Uterus (tissue), 2 donors: Measurements from ENCODE around the gene VPS26C.

Experiments used
- CTCF ChIP-seq, 4 experiments: fragments of 200-600 bp in 2 of 4; fragments of 450-650 bp in 2 of 4; sonication (generic) in 2 of 4; IDR thresholded peaks; one replicate each; pipeline ENCODE4 v1.5.1; 2016 to 2019; ENCODE audit warnings: antibody characterized with exemption in 4 of 4, mild to moderate bottlenecking in 2 of 4, moderate library complexity in 1 of 4
- POLR2A ChIP-seq, 2 donors: fragments of 450-650 bp; IDR thresholded peaks; one replicate each; pipeline ENCODE4 v1.6.1; 2016; ENCODE audit warnings: antibody characterized with exemption in 2 of 2, mild to moderate bottlenecking in 1 of 2, moderate library complexity in 1 of 2

- TF ChIP-seq CTCF (IDR thresholded peaks at IDR 0.05) (no peak), POLR2A (IDR thresholded peaks at IDR 0.05) (no peak)
Measured at GRCh38 chr21:37278199-37278598, 11.1 kb upstream of the VPS26C start.
